Neural crest cell (in vitro differentiated cells): ENCODE data around the gene HSPA1L. TPM values are rescaled to one million over a fixed set of nuclear protein-coding genes. Genes with fewer than 3 reads are reported as not detected.
A peak's percentile ranks its signal among the peaks of the same experiment; 100 is the strongest.

Source experiments
- DNase-seq: peaks from one replicate; pipeline ENCODE4 v3.0.0; 2021; ENCODE audit warnings: low read depth, mixed read lengths, low spot score
- H3K27ac Mint-ChIP-seq: one replicate; pipeline ENCODE4 v1.8.0; 2021; ENCODE audit warnings: mild to moderate bottlenecking, mixed read lengths; ENCODE audit not compliant: unreplicated experiment
- H3K27me3 Mint-ChIP-seq: 2 replicates; pipeline ENCODE4 v1.8.0; 2021; ENCODE audit warnings: low read depth, mild to moderate bottlenecking, mixed read lengths
- H3K36me3 Mint-ChIP-seq: 2 replicates; pipeline ENCODE4 v1.8.0; 2021; ENCODE audit warnings: low read depth, mild to moderate bottlenecking, mixed read lengths
- H3K4me1 Mint-ChIP-seq: 2 replicates; pipeline ENCODE4 v1.8.0; 2021; ENCODE audit warnings: mixed read lengths
- H3K4me3 Mint-ChIP-seq: one replicate; pipeline ENCODE4 v1.8.0; 2021; ENCODE audit warnings: mild to moderate bottlenecking, mixed read lengths
- H3K9me3 Mint-ChIP-seq: 2 replicates; pipeline ENCODE4 v1.8.0; 2021; ENCODE audit warnings: mixed read lengths
- total RNA-seq: library from RNA; stranded (reverse); gene quantifications from 2 replicates; pipeline ENCODE4 v1.2.1, GENCODE V29; 2021
- TF ChIP-seq, protein P1 (sequence below): fragments of 200-600 bp; sonication (generic); conservative IDR thresholded peaks from 2 replicates; pipeline ENCODE4 v1.5.0; 2021; ENCODE audit warnings: antibody characterized with exemption, mild to moderate bottlenecking

HSPA1L gene
- total RNA-seq, 1 donor from 2014 or later, result 1.8 TPM

DNA sequence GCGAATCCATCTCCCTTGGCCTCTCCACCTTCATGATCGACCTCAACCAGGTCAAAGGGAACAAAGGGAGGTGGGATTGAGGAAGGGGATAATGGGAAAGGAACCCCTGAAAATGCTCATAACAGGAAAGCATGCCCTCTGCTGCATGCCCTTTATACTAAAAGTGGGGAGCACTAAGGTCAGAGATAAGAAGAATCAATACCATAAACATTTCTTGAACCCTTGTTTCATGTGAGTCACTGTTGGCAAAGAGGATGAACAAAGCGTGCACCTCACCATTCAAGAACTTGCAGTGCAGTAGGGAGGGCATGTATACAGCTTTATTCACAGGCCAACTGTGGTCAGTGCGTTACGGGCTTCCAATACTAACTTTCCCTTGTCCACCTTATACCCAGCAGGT is 54.3 kb downstream of the HSPA1L start:
- Mint-ChIP-seq H3K27ac (peak overlapping the region; percentile 88), H3K4me1 (peaks cover 30% of the 10 kb centered on the region), H3K27me3 (no peaks in the 10 kb centered on the region), H3K4me3 (no peak overlapping the region), H3K36me3 (peaks cover 29% of the 10 kb centered on the region), H3K9me3 (no peaks in the 10 kb centered on the region)
- DNase-seq, result no peak
- TF ChIP-seq, protein P1, sequence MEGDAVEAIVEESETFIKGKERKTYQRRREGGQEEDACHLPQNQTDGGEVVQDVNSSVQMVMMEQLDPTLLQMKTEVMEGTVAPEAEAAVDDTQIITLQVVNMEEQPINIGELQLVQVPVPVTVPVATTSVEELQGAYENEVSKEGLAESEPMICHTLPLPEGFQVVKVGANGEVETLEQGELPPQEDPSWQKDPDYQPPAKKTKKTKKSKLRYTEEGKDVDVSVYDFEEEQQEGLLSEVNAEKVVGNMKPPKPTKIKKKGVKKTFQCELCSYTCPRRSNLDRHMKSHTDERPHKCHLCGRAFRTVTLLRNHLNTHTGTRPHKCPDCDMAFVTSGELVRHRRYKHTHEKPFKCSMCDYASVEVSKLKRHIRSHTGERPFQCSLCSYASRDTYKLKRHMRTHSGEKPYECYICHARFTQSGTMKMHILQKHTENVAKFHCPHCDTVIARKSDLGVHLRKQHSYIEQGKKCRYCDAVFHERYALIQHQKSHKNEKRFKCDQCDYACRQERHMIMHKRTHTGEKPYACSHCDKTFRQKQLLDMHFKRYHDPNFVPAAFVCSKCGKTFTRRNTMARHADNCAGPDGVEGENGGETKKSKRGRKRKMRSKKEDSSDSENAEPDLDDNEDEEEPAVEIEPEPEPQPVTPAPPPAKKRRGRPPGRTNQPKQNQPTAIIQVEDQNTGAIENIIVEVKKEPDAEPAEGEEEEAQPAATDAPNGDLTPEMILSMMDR, result no peak

Other genes starting within 250 kb of the HSPA1L start
- gene LTA, start 243.0 kb downstream of the HSPA1L start, total RNA-seq, result 0.26 and 0.36 TPM in 2 replicates
- not detected in 2 replicates for gene TNF, start 239.7 kb downstream of the HSPA1L start, total RNA-seq
- not detected in 2 replicates for gene LTB, start 232.9 kb downstream of the HSPA1L start, total RNA-seq
- gene LST1, start 229.0 kb downstream of the HSPA1L start, total RNA-seq, result not detected in 2 replicates
- not detected in 2 replicates for gene NCR3, start 222.3 kb downstream of the HSPA1L start, total RNA-seq
- not detected in 2 replicates for gene AIF1, start 200.0 kb downstream of the HSPA1L start, total RNA-seq
- 347 and 356 TPM in 2 replicates for gene PRRC2A, start 194.6 kb downstream of the HSPA1L start, total RNA-seq
- gene BAG6, start 162.6 kb downstream of the HSPA1L start, total RNA-seq, result 439 and 459 TPM in 2 replicates
- 3.8 and 4.2 TPM in 2 replicates for gene APOM, start 159.4 kb downstream of the HSPA1L start, total RNA-seq
- gene C6orf47, start 154.5 kb downstream of the HSPA1L start, total RNA-seq, result 23.5 TPM in 2 replicates
- 16.8 and 17.6 TPM in 2 replicates for gene GPANK1, start 150.3 kb downstream of the HSPA1L start, total RNA-seq
- 185 and 188 TPM in 2 replicates for gene CSNK2B, start 149.2 kb downstream of the HSPA1L start, total RNA-seq
- gene LY6G5B, start 145.3 kb downstream of the HSPA1L start, total RNA-seq, result 24.0 and 24.2 TPM in 2 replicates
- gene LY6G5C, start 134.2 kb downstream of the HSPA1L start, total RNA-seq, result 9.1 and 11.0 TPM in 2 replicates
- gene ABHD16A, start 112.0 kb downstream of the HSPA1L start, total RNA-seq, result 70.9 and 73.6 TPM in 2 replicates
- not detected in 2 replicates for gene LY6G6F, start 108.4 kb downstream of the HSPA1L start, total RNA-seq
- not detected in 2 replicates for gene LY6G6D, start 99.9 kb downstream of the HSPA1L start, total RNA-seq
- 1.2 TPM in 2 replicates for gene LY6G6C, start 93.5 kb downstream of the HSPA1L start, total RNA-seq
- gene MPIG6B, start 91.9 kb downstream of the HSPA1L start, total RNA-seq, result not detected in 2 replicates
- 186 and 194 TPM in 2 replicates for gene DDAH2, start 86.0 kb downstream of the HSPA1L start, total RNA-seq
- 305 and 313 TPM in 2 replicates for gene CLIC1, start 78.8 kb downstream of the HSPA1L start, total RNA-seq
- 79.5 and 86.2 TPM in 2 replicates for gene MSH5, start 75.3 kb downstream of the HSPA1L start, total RNA-seq
- gene SAPCD1, start 52.6 kb downstream of the HSPA1L start, total RNA-seq, result 21.3 and 25.1 TPM in 2 replicates
- 2.0 and 2.7 TPM in 2 replicates for gene VWA7, start 38.0 kb downstream of the HSPA1L start, total RNA-seq
- 162 and 163 TPM in 2 replicates for gene VARS1, start 19.5 kb downstream of the HSPA1L start, total RNA-seq
- gene LSM2, start 8.3 kb downstream of the HSPA1L start, total RNA-seq, result 122 and 135 TPM in 2 replicates
- gene HSPA1A, start 260 bp upstream of the HSPA1L start, total RNA-seq, result 70.3 and 72.3 TPM in 2 replicates
- gene HSPA1B, start 12.5 kb upstream of the HSPA1L start, total RNA-seq, result 78.5 and 82.5 TPM in 2 replicates
- 46.3 and 49.9 TPM in 2 replicates for gene NEU1, start 47.5 kb upstream of the HSPA1L start, total RNA-seq
- 0.32 and 0.84 TPM in 2 replicates for gene SLC44A4, start 63.7 kb upstream of the HSPA1L start, total RNA-seq
- 202 and 205 TPM in 2 replicates for gene EHMT2, start 82.4 kb upstream of the HSPA1L start, total RNA-seq
- 60.8 and 61.1 TPM in 2 replicates for gene ZBTB12, start 86.8 kb upstream of the HSPA1L start, total RNA-seq
- 0.35 and 1.2 TPM in 2 replicates for gene C2, start 112.4 kb upstream of the HSPA1L start, total RNA-seq
- gene CFB, start 130.8 kb upstream of the HSPA1L start, total RNA-seq, result not detected in 2 replicates
- gene NELFE, start 143.7 kb upstream of the HSPA1L start, total RNA-seq, result 86.1 and 88.4 TPM in 2 replicates
- gene SKIC2, start 143.9 kb upstream of the HSPA1L start, total RNA-seq, result 77.9 and 88.7 TPM in 2 replicates
- 23.8 and 26.6 TPM in 2 replicates for gene DXO, start 156.9 kb upstream of the HSPA1L start, total RNA-seq
- gene C4A, start 166.8 kb upstream of the HSPA1L start, total RNA-seq, result 5.6 and 10.1 TPM in 2 replicates
- gene C4B, start 199.5 kb upstream of the HSPA1L start, total RNA-seq, result 5.3 and 6.7 TPM in 2 replicates
- 0.23 TPM in 2 replicates for gene CYP21A2, start 223.1 kb upstream of the HSPA1L start, total RNA-seq